Measurements from ENCODE around the gene TALDO1. TPM values are rescaled to one million over a fixed set of nuclear protein-coding genes. Genes with fewer than 3 reads are reported as not detected.

The TALDO1 gene
- total and polyA plus RNA-seq, 2 donors (not counting 3 experiments of a cell fraction or from before 2014, with no cell fraction given): 211 to 294 TPM

GRCh38 chr11:698493-699115 is 48.7 kb upstream of the TALDO1 start:
- H3K36me3 ChIP-seq (ENCODE audit: control insufficient read depth in 2 of 2, extremely low read depth in 1 of 2, insufficient read depth in 2 of 2, low read length in 2 of 2): no peaks in the 10 kb centered on the region
- intact Hi-C loops (cut with micrococcal nuclease): loop anchor here (5.0 kb wide), 1 partner anchor 161 kb away; the partner anchor contains the start of genes HRAS and LRRC56
- dilution Hi-C loops (cut with MboI; ENCODE audit: extremely low pct_ligation_motif_present, low sequenced_read_pairs): no loop called here
- BruUV-seq (replicated peaks): no TSS peak
- H3K79me2 ChIP-seq (ENCODE audit: control insufficient read depth, insufficient read depth, low read length): peaks cover 30% of the 10 kb centered on the region
- POLR2A ChIA-PET: interaction anchor here (0.6 kb wide), 1 partner anchor 22 kb away, joined by 5 read pairs; no protein-coding TSS in a partner anchor
- no peak for DNase-seq (ENCODE audit: low read depth, low spot score)
- H3K9me3 ChIP-seq (replicated peaks; ENCODE audit: control insufficient read depth, insufficient read depth, low read length): no peaks in the 10 kb centered on the region
- H4K20me1 ChIP-seq (replicated peaks; ENCODE audit: control insufficient read depth, extremely low read depth, insufficient read depth, low read length): no peaks in the 10 kb centered on the region
- TF ChIP-seq EZH2 (IDR thresholded peaks at IDR 0.05; ENCODE audit: borderline replicate concordance, low read depth, low read length, severe bottlenecking): no peak
- no peak for TF ChIP-seq POLR2A (IDR thresholded peaks at IDR 0.05; ENCODE audit: low read depth, low read length)
- TF ChIP-seq MAX (IDR thresholded peaks at IDR 0.05; ENCODE audit: insufficient read depth, insufficient read length): no peak
- TF ChIP-seq FOS (IDR thresholded peaks at IDR 0.05; ENCODE audit: borderline replicate concordance, insufficient read depth, low read length): no peak
- TF ChIP-seq POLR2AphosphoS5 (IDR thresholded peaks at IDR 0.05; ENCODE audit: insufficient read depth, low read depth, low read length): no peak
- no peak for TF ChIP-seq CTCF (IDR thresholded peaks at IDR 0.05; ENCODE audit: extremely low read depth in 1 of 2, insufficient read depth in 1 of 2, low read depth in 1 of 2, low read length in 2 of 2)
- no peak for TF ChIP-seq MYC (IDR thresholded peaks at IDR 0.05; ENCODE audit: low read depth, low read length)
- no peak for TF ChIP-seq GATA2 (IDR thresholded peaks at IDR 0.05; ENCODE audit: insufficient read depth, insufficient read length, low read depth, low read length)
- no peak for TF ChIP-seq JUN (IDR thresholded peaks at IDR 0.05; ENCODE audit: borderline replicate concordance, insufficient read depth, insufficient read length, low read depth)
- no peak for FAIRE-seq
- CTCF ChIA-PET: interaction anchor here (4.0 to 4.2 kb wide), 2 partner anchors 25 to 29 kb away, joined by 26 to 36 read pairs; no protein-coding TSS in a partner anchor
- H3K4me1 ChIP-seq (ENCODE audit: control insufficient read depth, extremely low read depth, insufficient read depth, low read length): peaks cover 7% of the 10 kb centered on the region
- no peak overlapping the region for H2AFZ ChIP-seq (ENCODE audit: low read depth, low read length)
- H3K27ac ChIP-seq (ENCODE audit: insufficient read depth, low read depth, low read length): no peak overlapping the region
- H3K27me3 ChIP-seq (ENCODE audit: control insufficient read depth in 2 of 2, insufficient read depth in 2 of 2, low read length in 2 of 2): no peaks in the 10 kb centered on the region
- H3K4me2 ChIP-seq (ENCODE audit: insufficient read depth, low read length): no peak overlapping the region
- H3K4me3 ChIP-seq (replicated peaks in 1 of 3; ENCODE audit: insufficient read depth in 1 of 3, low read depth in 1 of 3, low read length in 3 of 3): no peak overlapping the region
- H3K9ac ChIP-seq (replicated peaks; ENCODE audit: extremely low read depth, insufficient read depth, low read length): no peak overlapping the region
- no peaks in the 10 kb centered on the region for H3K9me1 ChIP-seq (replicated peaks; ENCODE audit: control insufficient read depth, extremely low read depth, insufficient read depth, low read length)

Data from endothelial cell of umbilical vein (primary cell).